Heart left ventricle (tissue), 13 donors: ENCODE data around the gene SPATC1L.

Experiments used
- POLR2A ChIP-seq, 2 donors: fragments of 450-650 bp; IDR thresholded peaks; one replicate each; pipeline ENCODE4 v1.6.1; 2017; ENCODE audit warnings: antibody characterized with exemption in 2 of 2, mild to moderate bottlenecking in 2 of 2, moderate library complexity in 2 of 2
- TF ChIP-seq, protein P1 (sequence below), 12 donors: fragments of 200-600 bp; sonication (generic) in 4 of 12; IDR thresholded peaks; one replicate each; pipeline versions ENCODE4 v1.5.0 to v1.8.0; 2018 to 2022; ENCODE audit warnings: antibody characterized with exemption in 12 of 12, mild to moderate bottlenecking in 5 of 12
- donor health status: ischemic (EF 13 %, LVEDD 7.1; RV severe dilation, severe dysfunction).
- donor health status: DM: no; HTN: yes; CAD: no.
- donor health status: DM: no; HTN: no; CAD: no.
- donor health status: ischemic (EF 25% LVEDD 6.9; RV normal size, moderate dysfunction).
- donor health status: ischemic (EF 25% LVEDD 5.7; RV mildly dilated, moderate dysfunction).
- donor health status: ischemic (EF 35%, LVEDD 5.7; RV mildly dilated, moderate dysfunction).
- donor health status: nonischemic (EF 11% LVEDD 7.7; RV severe dilation, severe dysfunction).
- donor health status: DM: yes; HTN: yes; CAD: no.
- donor health status: PGD.
- donor health status: ischemic (EF 29% LVEDD 5.4; RV normal size, mild dysfunction).
- donor health status: nonischemic (EF 23%, LVEDD 6.1; RV moderate dilation, normal function).

DNA sequence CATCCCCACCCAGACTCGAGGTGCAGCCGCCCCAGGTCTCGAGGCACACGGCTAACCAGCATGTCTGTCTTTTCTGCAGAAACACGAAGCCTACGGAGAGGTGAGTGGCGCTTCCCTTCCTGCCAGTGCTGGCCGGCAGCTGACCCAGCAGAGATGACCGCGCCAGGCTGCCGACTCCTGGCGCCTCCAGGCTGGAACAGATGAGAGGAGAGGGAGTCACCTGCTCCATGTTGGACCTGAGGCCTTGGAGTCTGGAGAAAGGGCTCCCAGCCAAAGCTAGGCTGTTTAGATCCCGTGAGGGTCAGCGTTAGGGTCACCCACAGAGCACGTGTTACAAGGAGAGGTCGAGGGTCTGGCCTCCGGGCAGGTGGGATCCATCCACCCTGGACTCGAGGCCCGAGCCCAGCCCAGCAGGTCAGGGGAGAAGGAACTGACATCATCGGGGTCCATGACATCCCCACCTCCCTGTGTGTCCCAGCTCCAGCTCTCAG lies 71.5 kb downstream of the SPATC1L start:
- TF ChIP-seq, protein P1, sequence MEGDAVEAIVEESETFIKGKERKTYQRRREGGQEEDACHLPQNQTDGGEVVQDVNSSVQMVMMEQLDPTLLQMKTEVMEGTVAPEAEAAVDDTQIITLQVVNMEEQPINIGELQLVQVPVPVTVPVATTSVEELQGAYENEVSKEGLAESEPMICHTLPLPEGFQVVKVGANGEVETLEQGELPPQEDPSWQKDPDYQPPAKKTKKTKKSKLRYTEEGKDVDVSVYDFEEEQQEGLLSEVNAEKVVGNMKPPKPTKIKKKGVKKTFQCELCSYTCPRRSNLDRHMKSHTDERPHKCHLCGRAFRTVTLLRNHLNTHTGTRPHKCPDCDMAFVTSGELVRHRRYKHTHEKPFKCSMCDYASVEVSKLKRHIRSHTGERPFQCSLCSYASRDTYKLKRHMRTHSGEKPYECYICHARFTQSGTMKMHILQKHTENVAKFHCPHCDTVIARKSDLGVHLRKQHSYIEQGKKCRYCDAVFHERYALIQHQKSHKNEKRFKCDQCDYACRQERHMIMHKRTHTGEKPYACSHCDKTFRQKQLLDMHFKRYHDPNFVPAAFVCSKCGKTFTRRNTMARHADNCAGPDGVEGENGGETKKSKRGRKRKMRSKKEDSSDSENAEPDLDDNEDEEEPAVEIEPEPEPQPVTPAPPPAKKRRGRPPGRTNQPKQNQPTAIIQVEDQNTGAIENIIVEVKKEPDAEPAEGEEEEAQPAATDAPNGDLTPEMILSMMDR (IDR thresholded peaks at IDR 0.05) = no peak
- TF ChIP-seq POLR2A (IDR thresholded peaks at IDR 0.05) = no peak
